Posterior vena cava (tissue), 2 donors: Measurements from ENCODE around the gene GANC. TPM values are rescaled to one million over a fixed set of nuclear protein-coding genes. Genes with fewer than 3 reads are reported as not detected.
"Not testable (repeated sequence)": the region's sequence is repeated elsewhere in the genome, so short reads cannot be mapped to it uniquely, and the experiment has no call there.

Source experiments
- DNase-seq: peaks from one replicate; pipeline ENCODE4 v3.0.0-alpha.2; 2020; ENCODE audit warnings: low spot score
- intact Hi-C, 2 donors: fragments of 100-400 bp; cut with DNase I; formaldehyde crosslinking; loops; one replicate each; pipeline versions ENCODE4 v1.14.1 to v1.14.2; 2022 to 2023
- total RNA-seq, 2 donors: library from RNA; stranded (reverse); fragmentation: NEBNext Ultra II Directional; extraction: Animal tissue kit (Norgen Biotek cat#: 25700); gene quantifications; one replicate each; pipeline ENCODE4 v1.2.1, GENCODE V29; 2021
- donor health status: DM: yes; HTN: yes; CAD: no.
- donor health status: DM: yes; HTN: yes; CAD: no.

GANC gene
- total RNA-seq, 2 donors from 2014 or later, result 30.9 to 34.8 TPM

DNA sequence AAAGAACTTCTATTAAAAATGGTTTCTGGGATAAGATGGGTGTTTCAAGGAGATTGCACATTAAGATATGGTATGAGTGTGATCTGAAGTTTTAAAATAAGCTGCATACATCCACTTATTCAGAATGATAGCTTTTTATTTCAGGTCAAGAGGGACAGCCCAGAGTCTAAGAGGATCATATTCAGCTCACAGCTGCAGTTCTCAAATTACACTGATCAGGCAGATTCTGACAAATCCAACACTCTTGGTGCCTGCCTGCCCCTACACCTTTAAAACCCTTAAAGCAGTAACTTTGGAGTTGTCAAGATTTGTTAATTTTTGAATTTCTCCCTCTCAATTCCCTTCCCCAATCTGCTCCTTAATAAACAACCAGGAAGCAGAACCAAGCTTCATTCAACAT lies 9.3 kb downstream of the GANC start:
- no peak for DNase-seq
- intact Hi-C loops, result loop anchor here in 1 of 2 donors (1.0 kb wide), 1 partner anchor 40 kb away; no protein-coding TSS in a partner anchor

DNA sequence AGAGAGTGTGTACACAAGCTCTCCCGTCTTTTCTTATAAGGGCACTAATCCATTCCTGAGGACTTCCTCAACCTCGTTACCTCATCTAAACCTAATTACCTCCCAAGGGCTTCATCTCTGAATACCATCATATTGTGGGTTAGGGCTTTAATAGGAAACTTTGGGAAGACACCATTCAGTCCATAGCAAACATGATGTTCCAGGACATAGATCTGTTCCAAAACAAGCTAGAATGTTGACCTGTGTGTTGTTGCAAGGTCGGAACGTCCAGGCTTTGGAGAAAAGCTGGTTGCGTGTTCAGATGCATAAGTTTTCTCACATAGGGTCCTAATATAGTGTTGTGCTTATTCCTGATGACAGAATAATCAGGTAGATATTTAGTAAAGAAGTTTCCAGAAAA lies 9.9 kb downstream of the GANC start:
- DNase-seq, result no peak
- intact Hi-C loops, result loop anchor here in 1 of 2 donors (1.0 kb wide), 1 partner anchor 39 kb away; no protein-coding TSS in a partner anchor

DNA sequence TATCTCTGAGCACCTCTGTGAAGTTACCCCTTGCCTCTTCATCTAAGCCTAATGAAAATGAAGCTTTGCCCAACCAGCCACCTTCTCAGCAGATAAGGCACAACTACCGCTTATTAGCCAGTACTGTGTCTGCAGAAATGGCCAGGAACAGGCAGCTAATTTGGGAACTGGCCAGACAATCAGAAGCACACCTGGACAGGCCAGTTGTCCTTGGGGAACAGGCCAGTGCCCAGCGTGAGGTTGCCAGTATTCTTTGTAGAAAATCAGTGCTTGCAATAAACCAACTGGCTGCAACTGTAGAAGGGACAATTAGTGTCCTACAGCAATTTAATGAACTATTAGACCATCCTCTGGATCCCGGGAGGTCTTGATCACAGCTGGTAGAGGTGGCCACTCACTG lies 10.7 kb downstream of the GANC start:
- DNase-seq, result no peak
- intact Hi-C loops, result no loop called here

DNA sequence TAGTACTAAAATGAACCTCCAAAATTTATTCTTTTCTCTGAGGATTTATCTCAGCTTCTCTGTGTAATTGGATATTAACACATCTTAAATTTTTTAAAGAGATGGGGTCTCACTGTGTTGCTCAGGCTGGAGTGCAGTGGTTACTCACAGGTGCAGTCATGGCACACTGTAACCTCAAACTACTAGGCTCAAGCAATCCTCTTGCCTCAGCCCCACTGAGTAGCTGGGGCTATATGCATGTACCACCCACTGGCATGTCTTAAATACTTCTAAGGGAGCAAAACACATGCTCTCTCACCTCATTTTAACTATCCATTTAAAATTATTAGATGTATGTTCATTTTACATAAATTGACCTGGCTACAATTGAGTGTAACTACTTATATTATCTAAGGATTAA lies 11.6 kb downstream of the GANC start:
- intact Hi-C loops, result no loop called here
- no peak for DNase-seq

DNA sequence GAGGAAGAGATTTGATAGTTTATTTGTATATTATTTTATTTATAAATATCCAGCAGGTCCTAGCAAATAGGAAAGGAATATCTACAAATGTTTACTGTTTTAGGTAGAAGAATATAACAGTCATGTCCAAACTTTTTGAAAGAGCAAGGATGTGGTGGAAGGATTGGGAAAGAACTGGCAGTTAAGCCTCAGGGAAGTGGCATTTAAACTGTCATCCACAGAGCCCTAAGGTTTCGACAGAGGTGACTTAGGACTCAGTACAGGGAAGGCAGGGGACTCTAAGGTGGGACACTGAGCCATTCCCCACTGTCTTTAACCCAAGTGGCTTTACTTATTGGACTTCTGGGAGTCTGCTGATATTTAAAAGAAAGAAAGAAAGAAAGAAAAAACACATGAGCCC lies 12.0 kb downstream of the GANC start:
- DNase-seq, result no peak
- intact Hi-C loops, result no loop called here

DNA sequence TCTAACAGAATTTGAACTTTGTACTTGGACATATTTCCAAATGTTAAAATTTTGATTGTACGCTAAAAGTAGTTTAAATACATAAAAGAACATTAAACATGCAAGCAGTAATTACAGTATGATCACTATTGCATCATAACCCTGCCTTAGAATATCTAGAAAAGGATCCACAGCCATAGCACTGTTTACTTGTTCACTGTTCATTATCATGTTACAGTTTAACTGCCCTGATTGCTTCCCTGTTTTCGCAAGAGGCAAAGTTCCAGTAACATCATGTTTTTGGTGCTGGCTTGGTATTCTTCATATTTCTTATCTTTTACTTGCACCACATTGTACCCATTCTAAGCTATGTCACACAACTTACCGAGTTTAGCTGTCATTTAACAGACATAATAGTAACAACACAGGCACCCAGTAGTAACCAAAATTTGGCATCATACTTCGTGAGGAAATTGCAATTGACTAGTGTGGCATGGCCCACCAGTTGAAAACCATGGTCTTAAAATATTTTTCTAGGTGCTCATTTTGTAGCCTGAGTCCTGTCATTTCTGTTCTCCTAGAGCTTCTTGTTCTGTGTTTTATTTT lies 13.5 kb downstream of the GANC start:
- intact Hi-C loops, result no loop called here
- no peak for DNase-seq

DNA sequence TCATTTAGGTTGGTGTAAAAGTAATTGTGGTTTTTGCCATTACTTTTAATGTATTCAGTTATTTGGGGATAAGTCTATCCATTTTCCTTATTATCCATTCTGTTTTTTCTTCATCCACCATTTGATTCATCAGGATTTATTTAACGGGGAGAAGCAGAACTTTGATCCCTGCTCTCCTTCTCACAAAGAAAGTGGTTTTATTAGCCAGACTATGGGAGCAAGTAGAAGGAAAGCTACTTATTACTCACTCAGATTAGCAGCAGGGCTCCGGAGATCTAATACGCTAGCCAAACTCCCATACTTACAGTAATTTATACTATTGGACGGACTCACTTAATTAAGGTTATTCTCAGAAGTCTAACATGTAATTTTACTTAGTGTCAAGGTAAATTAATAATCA lies 14.9 kb downstream of the GANC start:
- DNase-seq, result no peak
- intact Hi-C loops, result no loop called here

DNA sequence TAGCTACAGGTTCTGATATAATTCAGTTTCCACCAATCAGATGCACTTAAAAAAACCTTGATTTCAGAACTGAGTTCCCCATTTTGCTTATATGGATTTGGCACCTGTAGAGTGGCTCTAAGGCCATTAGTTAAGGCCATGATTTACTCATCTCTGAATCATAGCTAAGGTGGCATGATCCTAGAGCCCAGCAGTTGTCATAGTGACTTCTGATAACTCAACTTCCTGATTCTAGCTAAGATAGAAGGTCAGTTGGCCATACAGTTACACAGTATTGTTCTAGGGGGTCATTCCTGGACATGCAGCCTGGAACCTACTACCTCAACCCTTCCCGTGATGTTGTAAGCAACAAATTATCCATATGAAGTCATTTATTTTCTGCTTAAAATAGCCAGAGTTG lies 16.2 kb downstream of the GANC start:
- no peak for DNase-seq
- intact Hi-C loops, result no loop called here

DNA sequence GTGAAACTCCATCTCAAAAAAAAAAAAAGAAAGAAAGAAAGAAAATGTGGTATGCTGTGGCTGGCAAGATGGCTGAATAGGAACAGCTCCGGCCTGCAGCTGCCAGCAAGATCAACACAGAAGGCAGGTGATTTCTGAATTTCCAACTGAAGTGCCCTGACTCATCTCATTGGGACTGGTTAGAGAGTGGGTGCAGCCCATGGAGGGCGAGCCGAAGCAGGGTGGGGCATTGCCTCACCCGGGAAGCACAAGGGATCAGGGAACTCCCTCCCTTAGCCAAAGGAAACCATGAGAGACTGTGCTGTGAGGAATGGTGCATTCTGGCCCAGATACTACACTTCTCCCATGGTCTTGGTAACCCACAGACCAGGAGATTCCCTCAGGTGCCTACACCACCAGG lies 28.0 kb downstream of the GANC start:
- DNase-seq, intact Hi-C loops: not testable (repeated sequence)

DNA sequence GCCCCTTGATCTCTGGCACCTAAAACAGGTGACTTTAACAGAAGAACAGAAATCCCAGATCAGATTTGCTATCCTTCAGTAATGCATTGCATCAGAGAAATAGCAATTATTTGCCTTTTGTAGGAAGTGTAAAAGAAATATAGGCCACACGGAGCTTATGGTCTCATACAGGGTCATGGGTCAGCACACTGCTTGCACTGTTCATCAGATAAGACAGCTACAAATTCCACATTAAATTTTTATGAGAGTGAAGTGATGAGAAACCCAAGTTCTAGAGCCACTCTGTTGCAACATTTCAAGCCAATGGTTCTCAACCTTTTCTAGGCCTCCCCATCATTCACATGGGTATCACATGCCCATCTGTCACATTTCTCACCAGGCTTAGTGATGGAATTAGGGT lies 33.7 kb downstream of the GANC start:
- DNase-seq, result no peak
- intact Hi-C loops, result no loop called here

DNA sequence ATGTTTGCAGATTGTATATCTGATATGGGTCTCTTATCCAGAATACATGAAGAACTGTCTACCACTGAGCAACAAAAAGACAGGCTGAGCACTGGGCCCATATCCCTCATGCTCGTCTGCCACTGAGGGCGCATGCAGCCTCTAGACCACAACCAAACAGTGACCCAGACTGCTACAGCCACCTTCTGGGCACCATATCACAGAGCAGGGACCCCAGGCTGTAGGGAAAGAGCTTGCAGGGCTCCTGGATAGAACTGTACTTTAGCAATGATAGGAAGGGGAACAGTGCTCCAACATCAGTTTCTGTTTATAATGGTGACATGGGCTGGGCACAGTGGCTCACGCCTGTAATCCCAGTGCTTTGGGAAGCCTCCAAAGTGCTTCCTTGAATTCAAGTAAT lies 40.5 kb downstream of the GANC start:
- no peak for DNase-seq
- intact Hi-C loops, result no loop called here

DNA sequence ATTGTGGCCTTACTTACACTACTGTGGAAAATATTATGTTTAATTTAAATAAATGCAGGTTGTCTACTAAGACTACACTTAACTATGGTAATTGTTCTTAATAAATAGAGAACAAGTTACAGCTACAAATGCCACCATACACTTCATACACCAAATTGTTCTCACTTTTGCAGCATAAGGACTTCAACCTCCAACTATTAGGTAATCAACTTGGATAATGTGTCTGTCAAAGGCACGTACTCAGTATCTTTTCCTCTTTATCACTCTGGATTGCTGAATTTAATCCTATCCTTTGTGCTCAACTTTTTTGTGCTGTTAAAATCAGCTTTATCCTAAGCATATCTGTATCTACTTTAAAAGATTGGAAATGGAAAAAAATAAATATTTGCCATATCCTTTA lies 41.8 kb downstream of the GANC start:
- intact Hi-C loops, result no loop called here
- no peak for DNase-seq

DNA sequence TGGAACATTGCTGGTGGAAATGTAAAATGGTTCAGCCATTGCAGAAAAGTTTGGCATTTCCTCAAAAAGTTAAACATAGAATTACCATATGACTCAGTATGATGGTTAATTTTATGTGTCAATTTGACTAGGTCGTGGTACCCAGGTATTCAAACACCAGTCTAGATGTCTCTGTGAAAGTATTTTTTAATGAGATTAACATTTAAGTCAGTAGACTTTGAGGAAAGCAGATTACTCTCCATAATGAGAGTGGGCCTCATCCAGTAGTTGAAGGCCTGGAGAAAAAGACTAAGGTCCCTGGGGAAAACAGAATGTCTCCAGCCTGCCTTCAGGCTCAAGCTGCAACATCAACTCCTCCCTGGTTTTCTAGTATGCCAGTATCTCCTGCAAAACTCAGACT lies 42.5 kb downstream of the GANC start:
- intact Hi-C loops, result no loop called here
- no peak for DNase-seq

DNA sequence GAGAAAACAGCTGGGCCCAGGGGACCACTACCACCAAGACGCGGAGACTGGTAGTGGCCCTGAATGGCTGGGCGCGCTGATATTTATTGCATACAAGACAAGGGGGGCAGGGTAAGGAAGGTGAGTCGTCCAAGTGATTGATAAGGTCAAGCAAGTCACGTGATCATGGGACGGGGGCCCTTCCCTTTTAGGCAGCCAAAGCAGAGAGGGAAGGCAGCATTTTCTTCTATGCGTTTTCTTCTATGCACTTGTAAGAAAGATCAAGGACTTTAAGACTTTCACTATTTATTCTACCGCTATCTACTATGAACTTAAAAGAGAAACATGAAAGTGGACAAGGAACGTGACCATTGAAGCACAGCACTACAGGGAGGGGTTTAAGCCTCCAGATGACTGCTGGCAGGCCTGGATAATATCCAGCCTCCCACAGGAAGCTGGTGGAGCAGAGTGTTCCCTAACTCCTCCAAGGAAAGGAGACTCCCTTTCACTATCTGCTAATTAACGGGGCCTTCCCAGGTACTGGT lies 43.3 kb downstream of the GANC start:
- DNase-seq, intact Hi-C loops: not testable (repeated sequence)

DNA sequence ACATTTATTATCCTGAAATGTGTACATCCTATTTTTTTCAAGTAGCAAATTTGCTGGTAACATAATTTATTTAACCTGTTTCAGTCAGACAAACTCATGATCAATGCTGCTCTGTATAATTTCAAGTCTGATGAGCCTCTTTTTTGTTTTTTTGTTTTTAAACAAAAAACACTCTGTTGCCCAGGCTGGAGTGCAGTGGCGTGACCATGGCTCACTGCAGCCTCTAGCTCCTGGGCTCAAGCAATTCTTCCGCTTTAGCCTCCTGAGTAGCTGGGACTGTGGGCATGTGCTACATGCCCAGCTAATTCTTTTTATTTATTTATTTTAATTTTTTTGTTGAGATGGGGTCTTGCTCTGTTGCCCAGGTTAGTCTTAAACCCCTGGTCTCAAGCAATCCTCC lies 46.2 kb downstream of the GANC start:
- DNase-seq, result no peak
- intact Hi-C loops, result no loop called here

DNA sequence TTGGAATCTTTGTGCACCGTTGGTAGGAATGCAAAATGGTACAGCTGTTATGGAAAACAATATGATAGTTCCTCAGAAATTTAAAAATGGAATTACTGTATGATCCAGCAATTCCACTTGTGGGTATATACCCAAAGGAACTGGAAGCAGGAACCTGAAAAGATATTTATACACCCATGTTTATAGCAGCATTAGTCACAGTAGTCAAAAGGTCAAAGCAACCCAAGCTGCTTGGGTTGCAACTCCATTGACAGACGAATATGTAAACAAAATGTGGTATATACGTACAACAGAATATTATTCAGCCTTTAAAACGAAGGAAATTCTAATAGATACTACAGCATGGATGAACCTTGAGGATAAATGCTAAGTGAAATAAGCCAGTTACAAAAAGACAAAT lies 51.3 kb downstream of the GANC start:
- intact Hi-C loops, result no loop called here
- no peak for DNase-seq

DNA sequence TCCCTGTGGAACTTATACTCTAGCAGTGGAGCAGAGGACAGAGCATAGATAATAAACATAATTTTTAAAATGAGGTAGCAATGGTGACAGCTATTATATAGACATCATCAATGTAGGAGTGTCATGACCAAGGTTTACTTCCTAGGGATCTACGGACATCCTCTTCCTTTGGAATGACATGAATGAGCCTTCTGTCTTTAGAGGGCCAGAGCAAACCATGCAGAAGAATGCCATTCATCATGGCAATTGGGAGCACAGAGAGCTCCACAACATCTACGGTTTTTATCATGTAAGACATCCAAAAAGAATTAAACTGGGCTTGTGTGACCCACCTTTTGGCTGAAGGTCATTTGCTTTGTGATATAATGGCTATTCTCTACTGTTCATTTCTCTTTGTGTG lies 56.2 kb downstream of the GANC start:
- intact Hi-C loops, result loop anchor here in 1 of 2 donors (5.0 kb wide), 1 partner anchor 928 kb away; no protein-coding TSS in a partner anchor
- no peak for DNase-seq

DNA sequence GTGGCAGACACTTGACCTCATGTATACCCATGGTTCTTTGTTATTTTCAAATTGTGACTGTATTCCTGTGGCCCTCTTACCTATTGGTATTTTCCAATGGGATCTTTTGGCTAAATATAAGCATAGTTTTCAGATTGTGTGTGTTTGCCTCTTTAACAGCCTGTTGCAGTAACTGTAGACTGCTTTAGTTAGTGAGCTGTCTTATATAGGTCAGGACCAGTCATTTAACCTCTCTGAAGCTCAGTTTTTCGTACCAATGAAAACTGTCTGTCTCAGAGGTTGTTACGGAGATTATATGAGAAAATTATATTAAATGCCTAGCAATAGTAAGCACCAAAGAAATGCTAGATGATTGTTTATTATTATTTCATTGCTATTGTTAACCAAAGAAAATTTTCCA lies 57.0 kb downstream of the GANC start:
- DNase-seq, result no peak
- intact Hi-C loops, result loop anchor here in 1 of 2 donors (5.0 kb wide), 1 partner anchor 927 kb away; no protein-coding TSS in a partner anchor

DNA sequence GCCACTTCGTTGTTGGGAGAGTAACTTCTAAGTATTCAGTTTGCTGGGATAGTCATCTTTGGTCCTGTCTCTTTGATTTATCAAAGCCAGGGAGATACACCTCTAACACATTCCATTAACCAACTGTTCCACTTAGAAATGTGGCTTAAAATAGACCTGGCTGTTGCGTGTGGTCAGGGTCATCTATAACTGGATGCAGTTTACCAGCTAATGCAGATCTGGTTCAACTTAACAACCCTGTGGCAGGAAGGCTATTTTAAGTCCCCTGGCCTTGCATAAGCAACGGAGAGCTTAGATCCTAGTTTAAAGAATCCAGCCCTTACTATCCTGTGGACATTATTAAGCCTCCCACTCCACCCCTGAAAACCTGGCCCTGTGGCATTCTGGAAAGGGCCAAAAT lies 58.2 kb downstream of the GANC start:
- DNase-seq, result no peak
- intact Hi-C loops, result no loop called here

DNA sequence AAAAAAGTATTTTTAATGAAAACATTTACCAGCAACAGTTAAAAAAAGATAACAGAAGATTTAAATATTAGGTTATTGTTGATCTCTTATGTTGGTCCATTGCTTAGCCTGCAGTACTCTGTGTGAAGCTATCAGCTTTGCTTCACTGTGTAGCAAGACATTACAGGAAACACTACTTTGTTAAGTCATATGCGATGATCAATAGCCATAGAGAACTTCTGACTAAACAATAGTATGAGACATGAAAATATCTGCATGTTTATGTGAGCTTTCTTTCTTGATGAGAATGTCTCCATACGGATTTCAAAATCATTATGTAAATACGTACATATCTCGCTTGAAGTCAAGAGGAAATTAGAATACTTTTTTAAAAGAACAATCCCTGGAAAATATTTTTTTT lies 59.3 kb downstream of the GANC start:
- DNase-seq, result no peak
- intact Hi-C loops, result no loop called here

DNA sequence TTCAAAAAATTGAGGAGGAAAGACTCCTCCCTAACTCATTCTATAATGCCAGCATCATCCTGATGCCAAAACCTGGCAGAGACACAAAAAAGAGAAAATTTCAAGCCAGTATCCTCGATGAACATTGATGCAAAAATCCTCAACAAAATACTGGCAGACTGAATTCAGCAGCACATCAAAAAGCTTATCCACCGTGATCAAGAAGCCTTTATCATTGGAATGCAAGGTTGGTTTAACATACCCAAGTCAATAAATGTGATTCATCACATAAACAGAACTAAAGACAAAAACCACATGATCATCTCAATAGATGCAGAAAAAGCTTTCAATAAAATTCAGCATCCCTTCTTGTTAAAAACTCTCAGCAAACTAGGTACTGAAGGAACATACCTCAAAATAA lies 62.1 kb downstream of the GANC start:
- no peak for DNase-seq
- intact Hi-C loops, result no loop called here

DNA sequence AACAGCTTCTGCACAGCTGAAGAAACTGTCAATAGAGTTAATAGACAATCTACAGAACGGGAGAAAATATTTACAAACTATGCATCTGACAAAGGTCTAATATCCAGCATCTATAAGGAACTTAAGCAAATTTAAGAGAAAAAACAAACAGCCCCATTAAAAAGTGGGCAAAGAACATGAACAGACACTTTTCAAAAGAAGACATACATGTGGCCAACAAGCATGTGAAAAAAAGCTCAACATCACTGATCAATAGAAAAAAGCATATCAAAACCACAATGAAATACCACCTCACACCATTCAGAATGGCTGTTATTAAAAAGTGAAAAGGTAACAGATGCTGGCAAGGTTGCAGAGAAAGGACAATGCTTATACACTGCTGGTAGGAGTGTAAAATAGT lies 63.6 kb downstream of the GANC start:
- DNase-seq, intact Hi-C loops: not testable (repeated sequence)
